GM12878 (cell line): ENCODE data around the gene MISP3.

ENCODE experiments used
- CTCF ChIP-seq, 3 experiments: IDR thresholded peaks in 2 of 3; conservative IDR thresholded peaks in 1 of 3; 2 replicates each; pipeline ENCODE4 v1.5.1; 2011; ENCODE audit warnings: low read depth in 3 of 3, low read length in 3 of 3, mild to moderate bottlenecking in 3 of 3, control low read depth in 2 of 3, moderate library complexity in 2 of 3, inconsistent platforms in 1 of 3, mixed read lengths in 1 of 3; ENCODE audit not compliant: control insufficient read depth in 2 of 3, insufficient read depth in 1 of 3; ENCODE audit errors: extremely low read depth in 1 of 3
- HCFC1 ChIP-seq: fragments of 150-350 bp; IDR thresholded peaks from 2 replicates; pipeline ENCODE4 v1.6.1; 2014; ENCODE audit warnings: low read length
- NFXL1 ChIP-seq: fragments of 450-650 bp; IDR thresholded peaks from 2 replicates; pipeline ENCODE4 v1.6.1; 2017; ENCODE audit warnings: antibody characterized with exemption, mild to moderate bottlenecking, borderline replicate concordance
- SIN3A ChIP-seq: IDR thresholded peaks from 2 replicates; pipeline ENCODE4 v1.6.1; 2012; ENCODE audit warnings: low read depth, low read length, improper control_type of control experiment
- SKIL ChIP-seq: fragments of 450-650 bp; IDR thresholded peaks from 2 replicates; pipeline ENCODE4 v1.6.1; 2017; ENCODE audit warnings: mild to moderate bottlenecking, low read depth, inconsistent platforms; ENCODE audit not compliant: poor library complexity, severe bottlenecking

GRCh38 chr19:14103310-14103709 lies 30.7 kb downstream of the MISP3 start:
- TF ChIP-seq CTCF (IDR thresholded peaks at IDR 0.05 in 2 of 3, conservative IDR thresholded peaks at IDR 0.05 in 1 of 3; ENCODE audit: control insufficient read depth in 2 of 3, extremely low read depth in 1 of 3, insufficient read depth in 1 of 3, low read depth in 3 of 3, low read length in 3 of 3) (no peak), HCFC1 (no peak), NFXL1 (no peak), SIN3A (no peak), SKIL (no peak)
